Measurements from ENCODE around the gene HLCS. TPM values are rescaled to one million over a fixed set of nuclear protein-coding genes. Genes with fewer than 3 reads are reported as not detected.

The HLCS gene
- total RNA-seq, 4 donors from 2014 or later, result 20.0 to 75.4 (median 32.8) TPM

DNA sequence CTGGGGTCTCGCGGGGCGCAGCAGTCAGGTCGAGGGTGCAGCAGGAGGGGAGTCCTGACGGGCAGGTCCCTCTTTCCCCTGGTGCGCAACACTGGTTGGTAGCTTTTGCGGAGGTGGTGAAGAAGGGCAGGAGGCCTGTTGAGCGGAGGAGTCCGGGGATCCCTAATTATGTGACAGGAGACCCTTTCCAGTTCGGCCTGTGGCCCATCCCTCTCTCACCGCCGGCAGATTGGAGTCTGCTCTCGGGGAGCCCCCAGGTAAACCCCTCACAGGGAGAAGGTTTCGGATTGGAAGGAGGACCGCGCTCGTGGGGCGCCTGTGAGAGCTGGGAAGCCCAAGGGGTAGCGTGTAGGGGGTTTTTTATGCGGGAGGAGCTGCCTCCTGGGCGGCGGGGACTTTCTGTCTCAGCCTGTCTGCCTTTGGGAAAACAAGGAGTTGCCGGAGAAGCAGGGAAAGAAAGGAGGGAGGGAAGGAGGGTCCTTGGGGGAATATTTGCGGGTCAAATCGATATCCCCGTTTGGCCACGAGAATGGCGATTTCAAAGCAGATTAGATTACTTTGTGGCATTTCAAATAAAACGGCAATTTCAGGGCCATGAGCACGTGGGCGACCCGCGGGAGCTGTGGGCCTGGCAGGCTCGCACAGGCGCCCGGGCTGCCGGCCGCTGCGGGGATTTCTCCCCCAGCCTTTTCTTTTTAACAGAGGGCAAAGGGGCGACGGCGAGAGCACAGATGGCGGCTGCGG, 258.0 kb downstream of the HLCS start:
- H3K4me3 ChIP-seq, result peak overlapping the region in 1 of 4 donors; percentile 27
- peaks cover 13 to 57% (median 34%) of the 10 kb centered on the region in 4 donors for H3K4me1 ChIP-seq
- peaks cover 100% of the 10 kb centered on the region for H3K27me3 ChIP-seq
- TF ChIP-seq EP300 (IDR thresholded peaks at IDR 0.05; ENCODE audit: low read depth) (no peak), POLR2AphosphoS5 (IDR thresholded peaks at IDR 0.05) (no peak), CTCF (IDR thresholded peaks at IDR 0.05) (no peak)
- H3K9me3 ChIP-seq, result no peaks in the 10 kb centered on the region
- H3K27ac ChIP-seq, result no peak overlapping the region
- no peaks in the 10 kb centered on the region for H3K36me3 ChIP-seq
- in situ Hi-C loops (cut with MboI; ENCODE audit: low pct_ligation_motif_present in 1 of 4, low pct_unique_long_range_greater_than_20kb in 1 of 4, low sequenced_read_pairs in 3 of 4) (no loop called here), intact Hi-C loops (cut with DNase I; ENCODE audit: low total_unique reads) (loop anchor here (10.0 kb wide), 1 partner anchor 1496 kb away; no protein-coding TSS in a partner anchor)
- WGBS, 2 donors (ENCODE audit: low coverage in 1 of 2), result 5% methylated on average over 40 of the region's 44 CpGs; no CpG with 5 or more reads in 1 of the 2 donors
- DNase-seq, result no peak

- H3K4me1 ChIP-seq, result peaks cover 13 to 57% (median 34%) of the 10 kb centered on the region in 4 donors
- no peak overlapping the region for H3K4me3 ChIP-seq
- no peak overlapping the region for H3K27ac ChIP-seq
- in situ Hi-C loops (cut with MboI; ENCODE audit: low pct_ligation_motif_present in 1 of 4, low pct_unique_long_range_greater_than_20kb in 1 of 4, low sequenced_read_pairs in 3 of 4), result no loop called here
- TF ChIP-seq CTCF (IDR thresholded peaks at IDR 0.05) (no peak), POLR2A (IDR thresholded peaks at IDR 0.05) (no peak), EP300 (IDR thresholded peaks at IDR 0.05; ENCODE audit: low read depth) (no peak), POLR2AphosphoS5 (IDR thresholded peaks at IDR 0.05) (no peak)
- WGBS, 2 donors (ENCODE audit: low coverage in 1 of 2), result 13% methylated on average over 31 of the region's 53 CpGs; no CpG with 5 or more reads in 1 of the 2 donors
- intact Hi-C loops (cut with DNase I; ENCODE audit: low total_unique reads), result loop anchor here (10.0 kb wide), 1 partner anchor 1497 kb away; no protein-coding TSS in a partner anchor
- H3K27me3 ChIP-seq, result peaks cover 100% of the 10 kb centered on the region
- H3K36me3 ChIP-seq, result no peaks in the 10 kb centered on the region
- no peak for DNase-seq
- H3K9me3 ChIP-seq, result no peaks in the 10 kb centered on the region
Measured at GRCh38 chr21:36707763-36708285, 258.6 kb downstream of the HLCS start.

DNA sequence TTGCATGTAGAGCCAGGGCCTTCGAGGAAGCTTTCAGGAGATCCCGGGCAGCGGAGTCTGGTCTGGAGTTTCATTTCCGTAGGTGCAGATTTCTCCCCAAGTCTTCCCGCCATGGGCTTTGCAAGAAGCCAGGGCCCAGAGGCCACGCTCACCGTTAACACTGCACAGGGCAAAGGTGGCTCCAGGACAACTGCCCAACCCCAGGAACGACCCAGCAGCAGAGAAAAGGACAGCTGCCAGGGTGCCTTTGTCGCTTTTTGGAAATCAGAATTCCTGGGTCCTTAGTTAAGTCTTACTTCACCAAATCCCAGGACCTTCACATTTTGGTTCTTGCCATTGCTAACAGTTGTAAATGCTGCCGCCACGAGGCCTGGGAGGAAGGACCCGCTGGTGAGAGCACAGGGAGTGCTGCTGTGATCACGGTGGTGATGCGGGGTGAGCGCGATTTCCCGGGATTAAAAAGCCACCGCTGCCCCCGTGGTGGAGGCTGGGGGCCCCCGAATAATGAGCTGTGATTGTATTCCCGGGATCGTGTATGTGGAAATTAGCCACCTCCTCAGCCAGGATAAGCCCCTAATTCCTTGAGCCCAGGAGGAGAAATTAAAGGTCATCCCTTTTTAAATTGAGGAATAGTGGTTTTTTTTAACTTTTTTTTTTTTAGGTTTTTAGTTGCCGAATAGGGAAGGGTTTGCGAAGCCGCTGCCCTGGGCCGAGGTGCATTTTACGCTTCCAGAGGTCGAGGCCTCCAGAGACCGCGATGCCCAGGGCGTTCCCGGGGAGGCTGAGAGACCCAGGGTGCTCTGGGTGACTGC, 259.3 kb downstream of the HLCS start:
- H3K27ac ChIP-seq, result no peak overlapping the region
- peaks cover 100% of the 10 kb centered on the region for H3K27me3 ChIP-seq
- TF ChIP-seq POLR2AphosphoS5 (IDR thresholded peaks at IDR 0.05) (no peak), CTCF (IDR thresholded peaks at IDR 0.05) (no peak), POLR2A (IDR thresholded peaks at IDR 0.05) (no peak), EP300 (IDR thresholded peaks at IDR 0.05; ENCODE audit: low read depth) (no peak)
- intact Hi-C loops (cut with DNase I; ENCODE audit: low total_unique reads) (loop anchor here (10.0 kb wide), 1 partner anchor 1498 kb away; no protein-coding TSS in a partner anchor), in situ Hi-C loops (cut with MboI; ENCODE audit: low pct_ligation_motif_present in 1 of 4, low pct_unique_long_range_greater_than_20kb in 1 of 4, low sequenced_read_pairs in 3 of 4) (no loop called here)
- H3K36me3 ChIP-seq, result no peaks in the 10 kb centered on the region
- 6 to 19% methylated on average over 6 to 32 of the region's 32 CpGs for WGBS, 2 donors (ENCODE audit: low coverage in 1 of 2)
- H3K9me3 ChIP-seq, result no peaks in the 10 kb centered on the region
- DNase-seq, result no peak
- peaks cover 13 to 57% (median 34%) of the 10 kb centered on the region in 4 donors for H3K4me1 ChIP-seq
- H3K4me3 ChIP-seq, result no peak overlapping the region

DNA sequence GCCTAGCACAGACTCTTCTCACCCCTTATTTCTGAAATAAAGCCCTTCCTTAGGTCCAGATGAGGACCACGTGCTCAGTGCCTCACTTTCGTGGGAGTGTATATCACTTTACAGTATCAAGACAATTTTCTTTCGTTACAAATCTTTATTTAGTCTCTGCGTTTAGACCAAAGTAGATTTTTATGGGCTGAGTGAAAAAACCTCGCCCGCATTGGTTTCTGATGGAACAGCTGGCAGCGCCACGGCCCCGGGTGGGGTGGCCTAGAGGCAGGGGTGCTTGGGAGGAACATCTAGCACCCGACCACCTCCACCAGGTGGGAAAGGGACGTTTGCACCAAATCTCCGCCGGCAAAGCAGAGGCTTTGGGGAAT, 260.0 kb downstream of the HLCS start:
- intact Hi-C loops (cut with DNase I; ENCODE audit: low total_unique reads), result loop anchor here (10.0 kb wide), 1 partner anchor 1498 kb away; no protein-coding TSS in a partner anchor
- Histone ChIP-seq H3K27me3 (peaks cover 100% of the 10 kb centered on the region), H3K4me3 (no peak overlapping the region), H3K9me3 (no peaks in the 10 kb centered on the region), H3K27ac (no peak overlapping the region), H3K36me3 (no peaks in the 10 kb centered on the region), H3K4me1 (peaks cover 13 to 61% (median 37%) of the 10 kb centered on the region in 4 donors)
- in situ Hi-C loops (cut with MboI; ENCODE audit: low pct_ligation_motif_present in 1 of 4, low pct_unique_long_range_greater_than_20kb in 1 of 4, low sequenced_read_pairs in 3 of 4), result no loop called here
- no peak for DNase-seq
- WGBS, 2 donors (ENCODE audit: low coverage in 1 of 2), result 4 to 8% methylated on average over 8 to 13 of the region's 13 CpGs
- TF ChIP-seq EP300 (IDR thresholded peaks at IDR 0.05; ENCODE audit: low read depth) (no peak), POLR2AphosphoS5 (IDR thresholded peaks at IDR 0.05) (no peak), CTCF (IDR thresholded peaks at IDR 0.05) (no peak), POLR2A (IDR thresholded peaks at IDR 0.05) (no peak)
